HepG2 (cell line): ENCODE measurements around the gene HHATL. TPM values are rescaled to one million over a fixed set of nuclear protein-coding genes. Genes with fewer than 3 reads are reported as not detected.

ENCODE experiments used
- ATAC-seq: fragments of 200-7000 bp; cut with Tn5 transposase; 3 replicates; pipeline ENCODE4 v1.9.1; 2020; ENCODE audit warnings: mild to moderate bottlenecking, moderate library complexity
- BruUV-seq: library from RNA; stranded (reverse); fragments of 400-500 nt; replicated peaks from 2 replicates; lab custom pipeline; 2021; lab: Mats Ljungman, UMichigan
- CTCF ChIA-PET: fragments of 300-600 bp; formaldehyde crosslinking; extraction: SDS; loops from one replicate; lab custom pipeline; 2021; ENCODE audit warnings: low total read pairs, inconsistent platforms, low intra/inter-chr PET ratio; lab: Yijun Ruan, JAX
- POLR2A ChIA-PET: fragments of 350-600 bp; sonication (Branson Sonifier 250); formaldehyde crosslinking; loops from one replicate; lab custom pipeline; 2020; ENCODE audit warnings: antibody characterized with exemption, inconsistent platforms; lab: Yijun Ruan, JAX
- DNase-seq: peaks from one replicate; pipeline ENCODE4 v3.0.0-alpha.2; 2015; ENCODE audit warnings: low spot score
- FAIRE-seq: peaks from 3 replicates; lab custom pipeline; 2011; peaks lifted over from hg19 to GRCh38; lab: Jason Lieb, UNC
- H2AFZ ChIP-seq: one replicate; pipeline ENCODE4 v1.6.1; 2011; ENCODE audit warnings: low read length, inconsistent platforms
- H3K27ac ChIP-seq: fragments of 300-600 bp; 3 replicates; pipeline ENCODE4 v1.8.0; 2011; ENCODE audit warnings: mixed run types, mild to moderate bottlenecking, mixed read lengths, low read length, inconsistent platforms; ENCODE audit not compliant: insufficient read depth; ENCODE audit errors: extremely low read length
- H3K27me3 ChIP-seq, 2 experiments: fragments of 200-600 bp in 1 of 2; 2 replicates in 1 of 2; 3 replicates in 1 of 2; pipeline versions ENCODE4 v1.6.0 to v1.8.0; 2011; ENCODE audit warnings: low read length in 2 of 2, mild to moderate bottlenecking in 2 of 2, moderate library complexity in 2 of 2, inconsistent platforms in 1 of 2; ENCODE audit not compliant: insufficient read depth in 2 of 2, control insufficient read depth in 1 of 2
- H3K36me3 ChIP-seq, 2 experiments: fragments of 200-600 bp in 1 of 2; replicated peaks in 1 of 2; 2 replicates in 1 of 2; 3 replicates in 1 of 2; pipeline versions ENCODE4 v1.5.1 to v1.8.0; 2011; ENCODE audit warnings: low read length in 2 of 2, inconsistent platforms in 1 of 2; ENCODE audit not compliant: insufficient read depth in 2 of 2, control insufficient read depth in 1 of 2
- H3K4me1 ChIP-seq: 2 replicates; pipeline ENCODE4 v1.5.1; 2012; ENCODE audit warnings: low read length, inconsistent platforms; ENCODE audit not compliant: insufficient read depth
- H3K4me2 ChIP-seq: 2 replicates; pipeline ENCODE4 v1.6.0; 2011; ENCODE audit warnings: low read depth, low read length, inconsistent platforms
- H3K4me3 ChIP-seq, 3 experiments: fragments of 200-600 bp in 1 of 3; sonication (generic), shearing (Covaris generic) in 1 of 3; replicated peaks in 1 of 3; 2 replicates each; pipeline ENCODE4 v1.5.1; 2011 to 2016; ENCODE audit warnings: low read length in 3 of 3, inconsistent platforms in 2 of 3, low read depth in 2 of 3, mild to moderate bottlenecking in 2 of 3, control low read depth in 1 of 3, mixed read lengths in 1 of 3; ENCODE audit not compliant: insufficient read depth in 1 of 3
- H3K79me2 ChIP-seq: one replicate; pipeline ENCODE4 v1.6.1; 2011; ENCODE audit warnings: low read length, inconsistent platforms; ENCODE audit not compliant: insufficient read depth
- H3K9ac ChIP-seq: 2 replicates; pipeline ENCODE4 v1.6.0; 2011; ENCODE audit warnings: mild to moderate bottlenecking, low read depth, low read length, inconsistent platforms; ENCODE audit not compliant: insufficient read depth
- H3K9me3 ChIP-seq: 2 replicates; pipeline ENCODE4 v1.5.1; 2012; ENCODE audit warnings: mild to moderate bottlenecking, low read length
- H4K20me1 ChIP-seq: 2 replicates; pipeline ENCODE4 v1.6.0; 2011; ENCODE audit warnings: inconsistent platforms, mild to moderate bottlenecking, low read length, moderate library complexity; ENCODE audit not compliant: insufficient read depth
- JARID2 ChIP-seq: sonication (generic); formaldehyde crosslinking; IDR thresholded peaks from 2 replicates; pipeline ENCODE4 v1.8.1; 2023; ENCODE audit warnings: missing genetic modification reagents, inconsistent platforms; ENCODE audit not compliant: insufficient replicate concordance
- MATR3 ChIP-seq: sonication (generic); formaldehyde crosslinking; IDR thresholded peaks from 2 replicates; pipeline ENCODE4 v1.4.0; 2020; ENCODE audit warnings: missing genetic modification reagents
- PHF21A ChIP-seq: sonication (generic); formaldehyde crosslinking; IDR thresholded peaks from 2 replicates; pipeline ENCODE4 v1.5.0; 2020; ENCODE audit warnings: mild to moderate bottlenecking, missing genetic modification reagents
- SAP130 ChIP-seq: IDR thresholded peaks from 2 replicates; pipeline ENCODE4 v1.6.1; 2016; ENCODE audit warnings: low read depth
- THRA ChIP-seq: sonication (generic); formaldehyde crosslinking; IDR thresholded peaks from 2 replicates; pipeline ENCODE4 v1.4.0; 2020; ENCODE audit warnings: missing genetic modification reagents, borderline replicate concordance
- ZMYM2 ChIP-seq: sonication (generic); formaldehyde crosslinking; IDR thresholded peaks from 2 replicates; pipeline ENCODE4 v1.8.0; 2022; ENCODE audit warnings: mild to moderate bottlenecking, missing genetic modification reagents
- whole genome bisulfite sequencing: methylation state at CpG from one replicate; pipeline ENCODE4 v1.1.6; 2017; ENCODE audit warnings: low lambda C conversion rate; 5-methylcytosine and 5-hydroxymethylcytosine counted together
- in situ Hi-C: cut with HindIII; loops from 2 replicates; pipeline ENCODE4 v1.10.0; 2017; ENCODE audit warnings: low pct_unique_long_range_greater_than_20kb; ENCODE audit not compliant: extremely low pct_ligation_motif_present
- intact Hi-C: fragments of 100-400 bp; cut with micrococcal nuclease; formaldehyde crosslinking; loops from one replicate; pipeline ENCODE4 v1.10.0; 2022; ENCODE audit not compliant: unreplicated experiment
- polyA plus RNA-seq, 8 experiments: library from polyadenylated mRNA; depleted of rRNA in 3 of 8; stranded (reverse) in 7 of 8; unstranded in 1 of 8; fragments of >200 nt; fragmentation: Illumina TruSeq in 4 of 8; extraction: Trizol in 4 of 8; gene quantifications; 2 replicates each; pipeline versions ENCODE4 v1.2.1 to v1.2.3, GENCODE V29; 2011 to 2016; ENCODE audit warnings: low read depth in 4 of 8, missing spikeins in 1 of 8, mixed read lengths in 1 of 8; ENCODE audit not compliant: insufficient read depth in 1 of 8
- total RNA-seq, 5 experiments: library from RNA; depleted of rRNA; stranded (reverse); fragments of >200 nt; fragmentation: Illumina TruSeq; extraction: Trizol; gene quantifications; 2 replicates each; pipeline ENCODE4 v1.2.3, GENCODE V29; 2016; ENCODE audit warnings: low read depth in 1 of 5
- TF ChIP-seq, protein P1 (sequence below): sonication (generic); formaldehyde crosslinking; IDR thresholded peaks from 2 replicates; pipeline ENCODE4 v1.4.0; 2020; ENCODE audit warnings: missing genetic modification reagents

HHATL gene
- total and polyA plus RNA-seq, 2 of the 13 experiments (the other 11 are each of a cell fraction or from before 2014, with no cell fraction given): 0.26 TPM; not detected in 1

- H3K36me3 ChIP-seq: no peaks in the 10 kb centered on the region
- in situ Hi-C loops: no loop called here
- intact Hi-C loops: no loop called here
- H3K9me3 ChIP-seq: no peaks in the 10 kb centered on the region
- no TSS peak for BruUV-seq
- no peak for DNase-seq
- peaks cover 4 to 50% of the 10 kb centered on the region in 2 experiments; a peak in 4 of 5 replicates for H3K27me3 ChIP-seq
- ATAC-seq: no peak
- no peak overlapping the region for H3K4me3 ChIP-seq
- no peak overlapping the region for H3K9ac ChIP-seq
- H3K27ac ChIP-seq: no peak overlapping the region
- no peaks in the 10 kb centered on the region for H3K4me1 ChIP-seq
- no peak overlapping the region for H3K4me2 ChIP-seq
- no peak for TF ChIP-seq PHF21A (CRISPR knock-in tag)
- TF ChIP-seq ZMYM2 (CRISPR knock-in tag): no peak
- no peak for TF ChIP-seq SAP130 (CRISPR knock-in tag)
- no peak for TF ChIP-seq MATR3
- no peak for TF ChIP-seq JARID2 (CRISPR knock-in tag)
- no peak for TF ChIP-seq THRA (CRISPR knock-in tag)
- TF ChIP-seq, protein P1, sequence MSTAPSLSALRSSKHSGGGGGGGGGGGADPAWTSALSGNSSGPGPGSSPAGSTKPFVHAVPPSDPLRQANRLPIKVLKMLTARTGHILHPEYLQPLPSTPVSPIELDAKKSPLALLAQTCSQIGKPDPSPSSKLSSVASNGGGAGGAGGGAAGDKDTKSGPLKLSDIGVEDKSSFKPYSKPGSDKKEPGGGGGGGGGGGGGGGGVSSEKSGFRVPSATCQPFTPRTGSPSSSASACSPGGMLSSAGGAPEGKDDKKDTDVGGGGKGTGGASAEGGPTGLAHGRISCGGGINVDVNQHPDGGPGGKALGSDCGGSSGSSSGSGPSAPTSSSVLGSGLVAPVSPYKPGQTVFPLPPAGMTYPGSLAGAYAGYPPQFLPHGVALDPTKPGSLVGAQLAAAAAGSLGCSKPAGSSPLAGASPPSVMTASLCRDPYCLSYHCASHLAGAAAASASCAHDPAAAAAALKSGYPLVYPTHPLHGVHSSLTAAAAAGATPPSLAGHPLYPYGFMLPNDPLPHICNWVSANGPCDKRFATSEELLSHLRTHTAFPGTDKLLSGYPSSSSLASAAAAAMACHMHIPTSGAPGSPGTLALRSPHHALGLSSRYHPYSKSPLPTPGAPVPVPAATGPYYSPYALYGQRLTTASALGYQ (CRISPR knock-in tag): no peak
- WGBS: 8% methylated on average over 3 of the region's 10 CpGs
- no peaks in the 10 kb centered on the region for H3K79me2 ChIP-seq
- no peaks in the 10 kb centered on the region for H4K20me1 ChIP-seq
- POLR2A ChIA-PET: no interaction called here
- no peak overlapping the region for H2AFZ ChIP-seq
- FAIRE-seq: no peak
- CTCF ChIA-PET: no interaction called here
Observed at GRCh38 chr3:42690766-42691680, 11.6 kb downstream of the HHATL start.
